IMR-90 (cell line): ENCODE data around the gene TNS3. TPM values are rescaled to one million over a fixed set of nuclear protein-coding genes. Genes with fewer than 3 reads are reported as not detected.

Experiments
- ATAC-seq: fragments of 200-7000 bp; cut with Tn5 transposase; 2 replicates; pipeline ENCODE4 v1.9.1; 2020; ENCODE audit warnings: low read depth, mild to moderate bottlenecking, moderate library complexity
- BruUV-seq: library from RNA; stranded (reverse); fragments of 400-500 nt; replicated peaks from 2 replicates; lab custom pipeline; 2021; lab: Mats Ljungman, UMichigan
- CTCF ChIA-PET: fragments of 300-600 bp; formaldehyde crosslinking; extraction: SDS; loops from one replicate; lab custom pipeline; 2021; ENCODE audit warnings: antibody characterized with exemption; lab: Yijun Ruan, JAX
- POLR2A ChIA-PET: fragments of 300-600 bp; sonication (Branson Sonifier 250); formaldehyde crosslinking; loops from one replicate; lab custom pipeline; 2022; ENCODE audit warnings: antibody characterized with exemption; ENCODE audit not compliant: unreplicated experiment; lab: Charles Lee
- DNase-seq: peaks from one replicate; pipeline ENCODE4 v3.0.0; 2013
- H2AFZ ChIP-seq: replicated peaks from 2 replicates; pipeline ENCODE3; 2013; ENCODE audit warnings: low read length, mild to moderate bottlenecking; ENCODE audit not compliant: poor library complexity
- H2AK5ac ChIP-seq: 2 replicates; pipeline ENCODE4 v1.6.1; 2013; ENCODE audit warnings: low read depth, low read length, inconsistent platforms
- H2AK9ac ChIP-seq: replicated peaks from 2 replicates; pipeline ENCODE3; 2013; ENCODE audit warnings: mild to moderate bottlenecking, low read depth, low read length, moderate library complexity; ENCODE audit not compliant: poor library complexity
- H2BK120ac ChIP-seq: 2 replicates; pipeline ENCODE4 v1.6.1; 2013; ENCODE audit warnings: low read depth, low read length, inconsistent platforms
- H2BK15ac ChIP-seq: 3 replicates; pipeline ENCODE4 v1.6.1; 2013; ENCODE audit warnings: low read depth, low read length, inconsistent platforms
- H2BK20ac ChIP-seq: 2 replicates; pipeline ENCODE4 v1.6.1; 2013; ENCODE audit warnings: low read depth, mild to moderate bottlenecking, inconsistent platforms, low read length, moderate library complexity
- H2BK5ac ChIP-seq: 2 replicates; pipeline ENCODE4 v1.6.1; 2013; ENCODE audit warnings: mild to moderate bottlenecking, low read depth, low read length, inconsistent platforms; ENCODE audit not compliant: poor library complexity, severe bottlenecking
- H3K14ac ChIP-seq: replicated peaks from 2 replicates; pipeline ENCODE4 v1.6.1; 2013; ENCODE audit warnings: low read depth, low read length, inconsistent platforms
- H3K18ac ChIP-seq: 2 replicates; pipeline ENCODE4 v1.6.1; 2013; ENCODE audit warnings: low read depth, low read length, control low read depth
- H3K23ac ChIP-seq: 2 replicates; pipeline ENCODE4 v1.6.1; 2013; ENCODE audit warnings: low read depth, low read length, inconsistent platforms
- H3K27ac ChIP-seq: 2 replicates; pipeline ENCODE4 v1.5.1; 2013; ENCODE audit warnings: mild to moderate bottlenecking, control low read depth, low read length; ENCODE audit not compliant: insufficient read depth
- H3K27me3 ChIP-seq: 2 replicates; pipeline ENCODE4 v1.6.1; 2013; ENCODE audit warnings: low read length; ENCODE audit not compliant: control insufficient read depth, insufficient read depth
- H3K36me3 ChIP-seq: 2 replicates; pipeline ENCODE4 v1.6.1; 2013; ENCODE audit warnings: low read length, mixed read lengths; ENCODE audit not compliant: control insufficient read depth, insufficient read depth
- H3K4ac ChIP-seq: 2 replicates; pipeline ENCODE4 v1.6.1; 2013; ENCODE audit warnings: low read depth, low read length, inconsistent platforms
- H3K4me1 ChIP-seq: 2 replicates; pipeline ENCODE4 v1.6.1; 2013; ENCODE audit warnings: low read length, mixed read lengths; ENCODE audit not compliant: control insufficient read depth, insufficient read depth
- H3K4me2 ChIP-seq: 2 replicates; pipeline ENCODE4 v1.6.1; 2013; ENCODE audit warnings: low read depth, mild to moderate bottlenecking, control low read depth, low read length, moderate library complexity
- H3K4me3 ChIP-seq: 2 replicates; pipeline ENCODE4 v1.5.1; 2013; ENCODE audit warnings: low read depth, mild to moderate bottlenecking, control low read depth, low read length, moderate library complexity; ENCODE audit not compliant: insufficient read depth
- H3K56ac ChIP-seq: 2 replicates; pipeline ENCODE4 v1.6.1; 2013; ENCODE audit warnings: low read length, inconsistent platforms; ENCODE audit not compliant: insufficient read depth; ENCODE audit errors: extremely low read depth
- H3K79me1 ChIP-seq, 2 experiments: 2 replicates each; pipeline ENCODE4 v1.6.1; 2013; ENCODE audit warnings: low read length in 2 of 2, inconsistent platforms in 1 of 2, low read depth in 1 of 2
- H3K9ac ChIP-seq: 2 replicates; pipeline ENCODE4 v1.6.1; 2013; ENCODE audit warnings: low read depth, low read length, control low read depth
- H3K9me1 ChIP-seq: 2 replicates; pipeline ENCODE4 v1.6.1; 2013; ENCODE audit warnings: low read length, inconsistent platforms; ENCODE audit not compliant: insufficient read depth
- H3K9me3 ChIP-seq: 2 replicates; pipeline ENCODE4 v1.6.1; 2013; ENCODE audit warnings: low read length; ENCODE audit not compliant: control insufficient read depth, insufficient read depth
- H4K20me1 ChIP-seq: 2 replicates; pipeline ENCODE4 v1.6.1; 2013; ENCODE audit warnings: low read length, inconsistent platforms; ENCODE audit not compliant: insufficient read depth
- H4K5ac ChIP-seq: 2 replicates; pipeline ENCODE4 v1.6.1; 2013; ENCODE audit warnings: mild to moderate bottlenecking, low read depth, low read length, control low read depth
- H4K8ac ChIP-seq, 2 experiments: 2 replicates each; pipeline ENCODE4 v1.6.1; 2013; ENCODE audit warnings: low read depth in 2 of 2, low read length in 2 of 2, control low read depth in 1 of 2, inconsistent platforms in 1 of 2
- H4K91ac ChIP-seq: 2 replicates; pipeline ENCODE4 v1.6.1; 2013; ENCODE audit warnings: low read depth, low read length, inconsistent platforms; ENCODE audit not compliant: insufficient read depth
- BHLHE40 ChIP-seq: fragments of 150-350 bp; IDR thresholded peaks from 2 replicates; pipeline ENCODE4 v1.6.1; 2016; ENCODE audit warnings: mild to moderate bottlenecking, low read depth, low read length
- CEBPB ChIP-seq: IDR thresholded peaks from 2 replicates; pipeline ENCODE4 v1.6.1; 2012; ENCODE audit warnings: low read depth, low read length, improper control_type of control experiment
- CHD1 ChIP-seq: IDR thresholded peaks from 2 replicates; pipeline ENCODE4 v1.6.1; 2012; ENCODE audit warnings: low read depth, low read length, improper control_type of control experiment
- CTCF ChIP-seq: conservative IDR thresholded peaks from 2 replicates; pipeline ENCODE4 v1.5.1; 2012; ENCODE audit warnings: mild to moderate bottlenecking, low read depth, low read length, improper control_type of control experiment
- ELK1 ChIP-seq: fragments of 150-350 bp; IDR thresholded peaks from 2 replicates; pipeline ENCODE4 v1.6.1; 2016; ENCODE audit warnings: low read depth, mild to moderate bottlenecking, low read length, moderate library complexity, borderline replicate concordance
- FOS ChIP-seq: fragments of 150-350 bp; IDR thresholded peaks from 2 replicates; pipeline ENCODE4 v1.6.1; 2016; ENCODE audit warnings: low read depth, low read length
- MAFK ChIP-seq: IDR thresholded peaks from 2 replicates; pipeline ENCODE4 v1.6.1; 2012; ENCODE audit warnings: low read depth, low read length, improper control_type of control experiment
- MAZ ChIP-seq: IDR thresholded peaks from 2 replicates; pipeline ENCODE4 v1.6.1; 2012; ENCODE audit warnings: low read depth, mild to moderate bottlenecking, low read length, improper control_type of control experiment, moderate library complexity, borderline replicate concordance
- MXI1 ChIP-seq: IDR thresholded peaks from 2 replicates; pipeline ENCODE4 v1.6.1; 2012; ENCODE audit warnings: low read depth, mild to moderate bottlenecking, low read length, moderate library complexity, borderline replicate concordance
- NFE2L2 ChIP-seq: fragments of 150-350 bp; IDR thresholded peaks from 2 replicates; pipeline ENCODE4 v1.6.1; 2016; ENCODE audit warnings: low read depth, mild to moderate bottlenecking, low read length
- POLR2A ChIP-seq: IDR thresholded peaks from 2 replicates; pipeline ENCODE4 v1.6.1; 2012; ENCODE audit warnings: mild to moderate bottlenecking, low read depth, low read length
- RAD21 ChIP-seq: IDR thresholded peaks from 2 replicates; pipeline ENCODE4 v1.6.1; 2012; ENCODE audit warnings: low read length, improper control_type of control experiment
- RCOR1 ChIP-seq: IDR thresholded peaks from 2 replicates; pipeline ENCODE4 v1.6.1; 2012; ENCODE audit warnings: mild to moderate bottlenecking, low read length, improper control_type of control experiment; ENCODE audit not compliant: insufficient replicate concordance
- RFX5 ChIP-seq: IDR thresholded peaks from 2 replicates; pipeline ENCODE4 v1.8.0; 2012; ENCODE audit warnings: low read depth, mild to moderate bottlenecking, low read length, moderate library complexity
- SMC3 ChIP-seq: fragments of 150-350 bp; IDR thresholded peaks from 2 replicates; pipeline ENCODE4 v1.6.1; 2016; ENCODE audit warnings: low read depth, mild to moderate bottlenecking, antibody characterized with exemption, low read length, moderate library complexity
- USF2 ChIP-seq: fragments of 150-350 bp; IDR thresholded peaks from 2 replicates; pipeline ENCODE4 v1.6.1; 2017; ENCODE audit warnings: mild to moderate bottlenecking, antibody characterized with exemption, low read length, low read depth
- whole genome bisulfite sequencing, 2 experiments: methylation state at CpG; one replicate each; pipeline versions ENCODE4 v1.1.5 to v1.1.7; 2013; ENCODE audit warnings: missing lambda C conversion rate in 2 of 2; ENCODE audit not compliant: insufficient read length in 1 of 2; ENCODE audit errors: extremely low coverage in 2 of 2; 5-methylcytosine and 5-hydroxymethylcytosine counted together
- dilution Hi-C: fragments of 300-500 bp; cut with HindIII; formaldehyde crosslinking; loops from one replicate; pipeline ENCODE4 v1.14.3; 2018; ENCODE audit warnings: low sequenced_read_pairs; ENCODE audit not compliant: unreplicated experiment
- in situ Hi-C: fragments of 300-500 bp; cut with MboI; formaldehyde crosslinking; loops from 3 replicates; pipeline ENCODE4 v1.14.3; 2019; ENCODE audit warnings: low sequenced_read_pairs, inconsistent platforms, mixed read lengths
- intact Hi-C: fragments of 100-400 bp; cut with micrococcal nuclease; formaldehyde crosslinking; loops from 2 replicates; pipeline ENCODE4 v1.10.0; 2022
- polyA plus RNA-seq, 3 experiments: library from polyadenylated mRNA; depleted of rRNA; stranded (reverse); fragments of >200 nt; gene quantifications; 2 replicates each; pipeline ENCODE4 v1.2.3, GENCODE V29; 2012; ENCODE audit warnings: low replicate concordance in 1 of 3
- total RNA-seq: library from RNA; depleted of rRNA; stranded (reverse); fragments of >200 nt; gene quantifications from 2 replicates; pipeline ENCODE4 v1.2.3, GENCODE V29; 2012

Gene TNS3
- total and polyA plus RNA-seq, 2 of the 4 experiments (the other 2 are of a cell fraction): 64.3 to 79.2 TPM

GRCh38 chr7:47507522-47507921 lies 74.4 kb downstream of the TNS3 start:
- H3K4me1 ChIP-seq: peaks cover 41% of the 10 kb centered on the region
- H2BK20ac ChIP-seq: peak overlapping the region; percentile 22; the same call in 1 of the 2 replicates
- POLR2A ChIA-PET: no interaction called here
- H3K27ac ChIP-seq: no peak overlapping the region
- H3K18ac ChIP-seq: peak overlapping the region; percentile 7; the same call in 1 of the 2 replicates
- peak overlapping the region in 1 of 2 experiments; percentile 25; a peak in 1 of 4 replicates for H4K8ac ChIP-seq
- peak overlapping the region; percentile 78 for H2AK9ac ChIP-seq
- BruUV-seq: no TSS peak
- no peak overlapping the region for H2BK15ac ChIP-seq
- peaks cover 33% of the 10 kb centered on the region; the same call in 1 of the 2 replicates for H4K20me1 ChIP-seq
- H2AK5ac ChIP-seq: peak overlapping the region; percentile 29
- CTCF ChIA-PET: no interaction called here
- in situ Hi-C loops: no loop called here
- peaks cover 40% of the 10 kb centered on the region for H3K36me3 ChIP-seq
- DNase-seq: no peak
- no peak overlapping the region for H3K4me2 ChIP-seq
- no peak overlapping the region for H4K5ac ChIP-seq
- H2BK120ac ChIP-seq: no peak overlapping the region
- TF ChIP-seq RAD21 (no peak), MXI1 (no peak), FOS (no peak), SMC3 (no peak), RFX5 (no peak), MAFK (no peak), USF2 (no peak), NFE2L2 (no peak), ELK1 (no peak), POLR2A (no peak), RCOR1 (no peak), CHD1 (no peak), CEBPB (no peak), CTCF (no peak), BHLHE40 (no peak), MAZ (no peak)
- peak overlapping the region; percentile 33; the same call in 1 of the 2 replicates for H3K23ac ChIP-seq
- dilution Hi-C loops: no loop called here
- 89% methylated on average over 4 of the region's 9 CpGs; no CpG with 5 or more reads in 1 of the 2 experiments for WGBS, 2 experiments
- H3K4ac ChIP-seq: peak overlapping the region; percentile 51
- H3K27me3 ChIP-seq: no peaks in the 10 kb centered on the region
- H3K56ac ChIP-seq: no peak overlapping the region
- H2BK5ac ChIP-seq: no peak overlapping the region
- no peak for ATAC-seq
- peak overlapping the region; percentile 55 for H4K91ac ChIP-seq
- no peaks in the 10 kb centered on the region for H3K9me3 ChIP-seq
- intact Hi-C loops: no loop called here
- H3K79me1 ChIP-seq: peaks cover 51 to 98% of the 10 kb centered on the region in 2 experiments
- peak overlapping the region; percentile 54; the same call in 1 of the 2 replicates for H3K14ac ChIP-seq
- no peak overlapping the region for H3K4me3 ChIP-seq
- H3K9me1 ChIP-seq: peaks cover 66% of the 10 kb centered on the region
- no peak overlapping the region for H3K9ac ChIP-seq
- H2AFZ ChIP-seq: no peak overlapping the region
